Loucy (cell line): ENCODE data around the gene CLK2.

Experiments
- CTCF ChIP-seq: fragments of 200-600 bp; sonication (generic); conservative IDR thresholded peaks from 2 replicates; pipeline ENCODE4 v1.5.1; 2014; ENCODE audit warnings: mild to moderate bottlenecking, antibody characterized with exemption, low read length
- EZH2phosphoT487 ChIP-seq: fragments of 200-600 bp; IDR thresholded peaks from 2 replicates; pipeline ENCODE4 v1.6.1; 2018; ENCODE audit warnings: antibody characterized with exemption, mild to moderate bottlenecking, moderate library complexity, borderline replicate concordance

- TF ChIP-seq CTCF (no peak), EZH2phosphoT487 (no peak)
These were observed 19.9 kb upstream of the CLK2 start for GRCh38 chr1:155293086-155293749.
